Esophagus muscularis mucosa (tissue), 4 donors: ENCODE results near the gene MAMDC4. TPM values are rescaled to one million over a fixed set of nuclear protein-coding genes. Genes with fewer than 3 reads are reported as not detected.

Source experiments
- DNase-seq: peaks from one replicate; pipeline ENCODE4 v3.0.0-alpha.2; 2017; ENCODE audit errors: extremely low spot score
- H3K27ac ChIP-seq, 4 donors: fragments of 200-600 bp; sonication (generic); replicated peaks in 1 of 4; 1 replicate in 3 of 4; 2 replicates in 1 of 4; pipeline ENCODE4 v1.5.1; 2016 to 2019; ENCODE audit warnings: mild to moderate bottlenecking in 1 of 4
- H3K27me3 ChIP-seq, 4 donors: fragments of 200-600 bp; sonication (generic); one replicate each; pipeline versions ENCODE4 v1.5.1 to v1.6.0; 2016 to 2019
- H3K36me3 ChIP-seq, 4 donors: fragments of 200-600 bp; sonication (generic); one replicate each; pipeline ENCODE4 v1.5.1; 2016 to 2019
- H3K4me1 ChIP-seq, 4 donors: fragments of 200-600 bp; sonication (generic); one replicate each; pipeline ENCODE4 v1.5.1; 2016 to 2019
- H3K4me3 ChIP-seq, 4 donors: fragments of 200-600 bp; sonication (generic); 1 replicate in 2 of 4; 2 replicates in 2 of 4; pipeline ENCODE4 v1.5.1; 2016 to 2019; ENCODE audit warnings: mild to moderate bottlenecking in 4 of 4, moderate library complexity in 1 of 4
- H3K9me3 ChIP-seq, 4 donors: fragments of 200-600 bp; sonication (generic); 1 replicate in 3 of 4; 2 replicates in 1 of 4; pipeline ENCODE4 v1.5.1; 2016 to 2019
- EP300 ChIP-seq: sonication (generic); formaldehyde crosslinking; IDR thresholded peaks from one replicate; pipeline ENCODE4 v1.6.1; 2017; ENCODE audit warnings: antibody characterized with exemption
- POLR2A ChIP-seq: fragments of 450-650 bp; IDR thresholded peaks from one replicate; pipeline ENCODE4 v1.6.1; 2017; ENCODE audit warnings: antibody characterized with exemption, moderate library complexity, mild to moderate bottlenecking, low read depth
- POLR2AphosphoS5 ChIP-seq, 2 donors: sonication (generic); formaldehyde crosslinking; IDR thresholded peaks; one replicate each; pipeline ENCODE4 v1.6.1; 2017; ENCODE audit warnings: antibody characterized with exemption in 2 of 2
- WGBS: methylation state at CpG from one replicate; pipeline ENCODE4 v1.1.5; 2018; 5-methylcytosine and 5-hydroxymethylcytosine counted together
- intact Hi-C: fragments of 100-400 bp; cut with DNase I; formaldehyde crosslinking; loops from one replicate; pipeline ENCODE4 v1.15.1; 2023
- total RNA-seq, 4 donors: library from RNA; depleted of rRNA; stranded (reverse); fragments of >200 nt; gene quantifications; one replicate each; pipeline versions ENCODE4 v1.1.0 to v1.2.1, GENCODE V29; 2016
- TF ChIP-seq, protein P1 (sequence below), 3 experiments: fragments of 200-600 bp in 2 of 3; fragments of 450-650 bp in 1 of 3; sonication (generic) in 2 of 3; IDR thresholded peaks; one replicate each; pipeline ENCODE4 v1.5.1; 2017 to 2019; ENCODE audit warnings: antibody characterized with exemption in 3 of 3, mild to moderate bottlenecking in 2 of 3, moderate library complexity in 1 of 3

MAMDC4 gene
- total RNA-seq, 4 donors from 2014 or later: 1.7 to 4.7 (median 2.1) TPM

DNA sequence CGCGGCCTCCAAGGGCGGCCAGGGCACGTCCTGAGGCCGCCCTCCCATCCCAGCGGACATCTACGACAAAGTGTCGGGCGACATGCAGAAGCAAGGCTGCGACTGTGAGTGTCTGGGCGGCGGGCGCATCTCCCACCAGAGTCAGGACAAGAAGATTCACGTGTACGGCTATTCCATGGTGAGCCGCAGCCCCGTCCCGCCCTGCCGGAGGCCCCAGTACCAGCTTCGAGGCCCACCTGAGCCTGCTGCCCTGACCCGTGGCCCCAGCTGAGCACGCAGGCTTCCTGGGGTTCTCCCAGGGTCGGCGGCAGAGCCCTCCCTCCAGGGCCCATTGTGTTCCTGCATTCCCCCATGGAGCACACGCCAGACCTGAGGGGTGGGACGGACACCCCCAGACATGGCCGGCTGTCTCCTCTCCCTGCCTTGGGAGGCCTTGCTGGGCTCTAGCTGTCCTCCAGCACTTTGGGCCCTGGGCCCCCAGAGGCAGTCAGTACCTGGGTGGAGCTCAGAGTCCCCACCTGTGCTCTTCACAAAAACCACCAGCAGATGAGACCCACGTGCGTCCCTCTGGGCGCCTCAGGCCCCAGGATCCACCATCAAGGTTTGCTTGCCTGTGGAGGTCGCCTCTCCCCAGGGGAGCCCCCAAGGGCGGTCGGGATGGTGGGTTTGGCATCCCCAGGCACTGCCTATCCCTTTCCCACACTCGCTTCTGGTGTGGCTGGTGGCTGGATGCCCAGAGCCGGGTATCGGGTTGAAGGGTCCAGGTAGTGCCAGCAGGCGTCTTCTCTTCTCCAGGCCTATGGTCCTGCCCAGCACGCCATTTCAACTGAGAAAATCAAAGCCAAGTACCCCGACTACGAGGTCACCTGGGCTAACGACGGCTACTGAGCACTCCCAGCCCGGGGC is 1.9 kb upstream of the MAMDC4 start:
- WGBS: 83% methylated on average over 12 of the region's 43 CpGs
- peak overlapping the region; percentile 88 to 95 (median 90) for H3K27ac ChIP-seq
- H3K36me3 ChIP-seq: peaks cover 0 to 18% (median 11%) of the 10 kb centered on the region in 4 donors
- no peaks in the 10 kb centered on the region for H3K9me3 ChIP-seq
- H3K4me1 ChIP-seq: peaks cover 43 to 59% (median 51%) of the 10 kb centered on the region in 4 donors
- peaks cover 0 to 30% (median 21%) of the 10 kb centered on the region in 4 donors for H3K27me3 ChIP-seq
- intact Hi-C loops: loop anchor here (5.0 kb wide), 1 partner anchor 48 kb away; no protein-coding TSS in a partner anchor
- TF ChIP-seq EP300: no peak
- no peak for TF ChIP-seq POLR2AphosphoS5 (IDR thresholded peaks at IDR 0.05)
- TF ChIP-seq POLR2A: no peak
- TF ChIP-seq, protein P1, sequence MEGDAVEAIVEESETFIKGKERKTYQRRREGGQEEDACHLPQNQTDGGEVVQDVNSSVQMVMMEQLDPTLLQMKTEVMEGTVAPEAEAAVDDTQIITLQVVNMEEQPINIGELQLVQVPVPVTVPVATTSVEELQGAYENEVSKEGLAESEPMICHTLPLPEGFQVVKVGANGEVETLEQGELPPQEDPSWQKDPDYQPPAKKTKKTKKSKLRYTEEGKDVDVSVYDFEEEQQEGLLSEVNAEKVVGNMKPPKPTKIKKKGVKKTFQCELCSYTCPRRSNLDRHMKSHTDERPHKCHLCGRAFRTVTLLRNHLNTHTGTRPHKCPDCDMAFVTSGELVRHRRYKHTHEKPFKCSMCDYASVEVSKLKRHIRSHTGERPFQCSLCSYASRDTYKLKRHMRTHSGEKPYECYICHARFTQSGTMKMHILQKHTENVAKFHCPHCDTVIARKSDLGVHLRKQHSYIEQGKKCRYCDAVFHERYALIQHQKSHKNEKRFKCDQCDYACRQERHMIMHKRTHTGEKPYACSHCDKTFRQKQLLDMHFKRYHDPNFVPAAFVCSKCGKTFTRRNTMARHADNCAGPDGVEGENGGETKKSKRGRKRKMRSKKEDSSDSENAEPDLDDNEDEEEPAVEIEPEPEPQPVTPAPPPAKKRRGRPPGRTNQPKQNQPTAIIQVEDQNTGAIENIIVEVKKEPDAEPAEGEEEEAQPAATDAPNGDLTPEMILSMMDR (IDR thresholded peaks at IDR 0.05): no peak
- DNase-seq: no peak
- peak overlapping the region; percentile 57 to 78 (median 74) for H3K4me3 ChIP-seq

DNA sequence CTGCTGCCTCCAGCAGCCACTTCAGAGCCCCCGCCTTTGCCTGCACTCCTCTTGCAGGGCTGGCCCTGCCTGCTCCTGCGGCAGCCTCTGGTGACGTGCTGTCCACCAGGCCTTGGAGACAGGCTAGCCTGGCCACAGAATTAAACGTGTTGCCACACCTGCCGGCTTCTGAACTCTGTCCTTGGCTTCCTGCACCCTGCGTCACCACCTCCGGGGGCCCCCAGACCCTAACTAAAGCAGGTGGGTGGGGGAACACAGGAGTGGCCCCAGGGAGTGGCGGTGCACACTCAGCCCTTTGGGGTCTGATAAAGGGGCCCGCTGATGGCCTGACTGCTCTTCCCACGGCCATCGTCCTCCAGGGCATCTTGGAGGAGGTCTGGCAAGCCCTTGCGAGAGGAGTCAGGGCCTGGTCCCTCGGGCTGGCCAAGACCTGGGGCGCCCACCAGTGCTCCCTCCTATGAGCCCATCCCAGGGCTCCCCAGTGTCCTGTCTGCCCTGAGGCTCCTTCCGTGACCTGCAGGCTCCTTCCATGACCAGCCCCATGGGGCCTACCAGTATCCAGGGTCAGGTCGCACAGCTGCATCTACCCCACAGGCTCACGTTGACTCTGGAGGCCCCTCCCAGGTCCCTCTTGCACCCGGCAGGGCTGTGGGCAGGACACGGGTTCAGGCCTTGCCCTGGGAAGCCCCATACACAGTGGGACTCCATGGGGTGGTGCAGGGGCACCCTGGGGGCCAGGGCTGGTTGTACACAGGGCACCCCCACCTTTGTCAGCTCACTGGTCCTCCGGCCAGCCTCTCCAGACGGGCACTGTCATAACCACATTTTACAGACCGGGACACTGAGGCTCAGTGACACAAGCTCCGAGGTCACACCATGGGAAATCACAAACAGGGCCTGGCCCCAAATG is 1.0 kb upstream of the MAMDC4 start:
- TF ChIP-seq, protein P1 (IDR thresholded peaks at IDR 0.05): no peak
- TF ChIP-seq POLR2AphosphoS5 (IDR thresholded peaks at IDR 0.05): no peak
- no peak for TF ChIP-seq EP300
- H3K36me3 ChIP-seq: peaks cover 0 to 18% (median 11%) of the 10 kb centered on the region in 4 donors
- no peaks in the 10 kb centered on the region for H3K9me3 ChIP-seq
- no peak for DNase-seq
- peak overlapping the region in 1 of 4 donors; percentile 91 for H3K27ac ChIP-seq
- no peak overlapping the region for H3K4me3 ChIP-seq
- peaks cover 41 to 50% (median 43%) of the 10 kb centered on the region in 4 donors for H3K4me1 ChIP-seq
- WGBS: 96% methylated on average over 8 of the region's 23 CpGs
- H3K27me3 ChIP-seq: peaks cover 0 to 21% (median 13%) of the 10 kb centered on the region in 4 donors
- intact Hi-C loops: no loop called here

DNA sequence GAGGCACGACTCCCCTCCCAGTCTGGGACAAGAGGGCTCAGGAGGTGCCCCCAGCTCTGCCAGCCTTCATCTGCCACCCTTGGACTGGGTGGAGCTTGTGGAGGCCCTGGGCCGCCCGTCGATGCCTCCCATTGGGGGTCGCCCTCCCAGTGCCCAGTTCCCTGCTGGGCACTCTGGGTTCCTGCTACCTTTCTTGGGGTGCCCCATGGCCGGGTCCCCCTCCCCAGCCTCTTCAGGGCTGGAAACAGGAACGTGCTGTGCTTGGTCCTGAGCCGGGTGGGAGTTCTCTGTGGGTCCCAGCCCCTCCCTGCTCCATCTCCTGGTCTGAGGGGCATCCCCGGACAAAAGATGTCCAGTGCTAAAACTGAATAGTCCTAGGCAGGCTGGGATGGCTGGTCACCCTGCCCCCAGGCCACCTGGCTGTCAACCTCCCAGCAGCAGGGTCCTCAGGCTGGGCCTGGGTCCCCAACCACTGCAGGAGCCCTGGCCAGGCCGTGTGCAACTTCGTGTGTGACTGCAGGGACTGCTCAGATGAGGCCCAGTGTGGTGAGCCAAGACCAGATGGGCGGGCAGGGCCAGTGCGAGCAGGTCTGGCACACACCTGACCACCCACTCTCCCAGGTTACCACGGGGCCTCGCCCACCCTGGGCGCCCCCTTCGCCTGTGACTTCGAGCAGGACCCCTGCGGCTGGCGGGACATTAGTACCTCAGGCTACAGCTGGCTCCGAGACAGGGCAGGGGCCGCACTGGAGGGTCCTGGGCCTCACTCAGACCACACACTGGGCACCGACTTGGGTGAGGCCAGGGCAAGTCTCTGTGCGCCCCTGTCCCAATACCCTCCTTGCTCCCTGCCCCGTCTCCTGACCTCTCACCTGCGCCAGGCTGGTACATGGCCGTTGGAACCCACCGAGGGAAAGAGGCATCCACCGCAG is 784 bp downstream of the MAMDC4 start:
- no peaks in the 10 kb centered on the region for H3K9me3 ChIP-seq
- H3K27me3 ChIP-seq: peaks cover 0 to 3% (median 2%) of the 10 kb centered on the region in 4 donors
- H3K27ac ChIP-seq: no peak overlapping the region
- TF ChIP-seq, protein P1 (IDR thresholded peaks at IDR 0.05): no peak
- TF ChIP-seq POLR2AphosphoS5 (IDR thresholded peaks at IDR 0.05): no peak
- TF ChIP-seq POLR2A: no peak
- no peak for TF ChIP-seq EP300
- intact Hi-C loops: no loop called here
- peaks cover 23 to 37% (median 28%) of the 10 kb centered on the region in 4 donors for H3K4me1 ChIP-seq
- peaks cover 0 to 18% (median 13%) of the 10 kb centered on the region in 4 donors for H3K36me3 ChIP-seq
- DNase-seq: no peak
- no peak overlapping the region for H3K4me3 ChIP-seq
- WGBS: 77% methylated on average over 9 of the region's 29 CpGs

DNA sequence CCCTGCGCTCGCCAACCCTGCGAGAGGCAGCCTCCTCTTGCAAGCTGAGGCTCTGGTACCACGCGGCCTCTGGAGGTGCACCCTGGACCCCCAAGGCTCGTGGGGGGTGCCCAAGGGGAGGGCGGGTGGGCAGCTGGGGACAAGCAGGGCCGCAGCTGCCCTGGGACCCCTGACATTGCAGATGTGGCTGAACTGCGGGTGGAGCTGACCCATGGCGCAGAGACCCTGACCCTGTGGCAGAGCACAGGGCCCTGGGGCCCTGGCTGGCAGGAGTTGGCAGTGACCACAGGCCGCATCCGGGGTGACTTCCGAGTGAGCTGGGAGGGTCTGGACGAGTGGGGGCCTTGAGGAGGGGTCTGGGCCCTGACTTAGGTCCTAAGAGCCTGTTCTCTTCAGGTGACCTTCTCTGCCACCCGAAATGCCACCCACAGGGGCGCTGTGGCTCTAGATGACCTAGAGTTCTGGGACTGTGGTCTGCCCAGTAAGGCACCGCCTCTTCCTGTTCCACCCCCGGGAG is 1.5 kb downstream of the MAMDC4 start:
- peaks cover 0 to 19% (median 15%) of the 10 kb centered on the region in 4 donors for H3K36me3 ChIP-seq
- no peaks in the 10 kb centered on the region for H3K9me3 ChIP-seq
- WGBS: 80% methylated on average over 5 of the region's 18 CpGs
- no peak overlapping the region for H3K27ac ChIP-seq
- H3K27me3 ChIP-seq: no peaks in the 10 kb centered on the region
- TF ChIP-seq POLR2AphosphoS5 (IDR thresholded peaks at IDR 0.05): no peak
- TF ChIP-seq POLR2A: no peak
- TF ChIP-seq EP300: no peak
- TF ChIP-seq, protein P1 (IDR thresholded peaks at IDR 0.05): no peak
- peaks cover 18 to 36% (median 24%) of the 10 kb centered on the region in 4 donors for H3K4me1 ChIP-seq
- intact Hi-C loops: no loop called here
- no peak for DNase-seq
- H3K4me3 ChIP-seq: no peak overlapping the region
